Esophagus muscularis mucosa (tissue), 4 donors: ENCODE measurements around the gene TNS1. TPM values are rescaled to one million over a fixed set of nuclear protein-coding genes. Genes with fewer than 3 reads are reported as not detected.

Experiments used
- DNase-seq: peaks from one replicate; pipeline ENCODE4 v3.0.0-alpha.2; 2017; ENCODE audit errors: extremely low spot score
- H3K27ac ChIP-seq, 4 donors: fragments of 200-600 bp; sonication (generic); replicated peaks in 1 of 4; 1 replicate in 3 of 4; 2 replicates in 1 of 4; pipeline ENCODE4 v1.5.1; 2016 to 2019; ENCODE audit warnings: mild to moderate bottlenecking in 1 of 4
- H3K27me3 ChIP-seq, 4 donors: fragments of 200-600 bp; sonication (generic); one replicate each; pipeline versions ENCODE4 v1.5.1 to v1.6.0; 2016 to 2019
- H3K36me3 ChIP-seq, 4 donors: fragments of 200-600 bp; sonication (generic); one replicate each; pipeline ENCODE4 v1.5.1; 2016 to 2019
- H3K4me1 ChIP-seq, 4 donors: fragments of 200-600 bp; sonication (generic); one replicate each; pipeline ENCODE4 v1.5.1; 2016 to 2019
- H3K4me3 ChIP-seq, 4 donors: fragments of 200-600 bp; sonication (generic); 1 replicate in 2 of 4; 2 replicates in 2 of 4; pipeline ENCODE4 v1.5.1; 2016 to 2019; ENCODE audit warnings: mild to moderate bottlenecking in 4 of 4, moderate library complexity in 1 of 4
- H3K9me3 ChIP-seq, 4 donors: fragments of 200-600 bp; sonication (generic); 1 replicate in 3 of 4; 2 replicates in 1 of 4; pipeline ENCODE4 v1.5.1; 2016 to 2019
- EP300 ChIP-seq: sonication (generic); formaldehyde crosslinking; IDR thresholded peaks from one replicate; pipeline ENCODE4 v1.6.1; 2017; ENCODE audit warnings: antibody characterized with exemption
- POLR2A ChIP-seq: fragments of 450-650 bp; IDR thresholded peaks from one replicate; pipeline ENCODE4 v1.6.1; 2017; ENCODE audit warnings: antibody characterized with exemption, moderate library complexity, mild to moderate bottlenecking, low read depth
- POLR2AphosphoS5 ChIP-seq, 2 donors: sonication (generic); formaldehyde crosslinking; IDR thresholded peaks; one replicate each; pipeline ENCODE4 v1.6.1; 2017; ENCODE audit warnings: antibody characterized with exemption in 2 of 2
- WGBS: methylation state at CpG from one replicate; pipeline ENCODE4 v1.1.5; 2018; 5-methylcytosine and 5-hydroxymethylcytosine counted together
- intact Hi-C: fragments of 100-400 bp; cut with DNase I; formaldehyde crosslinking; loops from one replicate; pipeline ENCODE4 v1.15.1; 2023
- total RNA-seq, 4 donors: library from RNA; depleted of rRNA; stranded (reverse); fragments of >200 nt; gene quantifications; one replicate each; pipeline versions ENCODE4 v1.1.0 to v1.2.1, GENCODE V29; 2016
- TF ChIP-seq, protein P1 (sequence below), 3 experiments: fragments of 200-600 bp in 2 of 3; fragments of 450-650 bp in 1 of 3; sonication (generic) in 2 of 3; IDR thresholded peaks; one replicate each; pipeline ENCODE4 v1.5.1; 2017 to 2019; ENCODE audit warnings: antibody characterized with exemption in 3 of 3, mild to moderate bottlenecking in 2 of 3, moderate library complexity in 1 of 3

The TNS1 gene
- total RNA-seq, 4 donors from 2014 or later = 1,001 to 2,170 (median 1,411) TPM

DNA sequence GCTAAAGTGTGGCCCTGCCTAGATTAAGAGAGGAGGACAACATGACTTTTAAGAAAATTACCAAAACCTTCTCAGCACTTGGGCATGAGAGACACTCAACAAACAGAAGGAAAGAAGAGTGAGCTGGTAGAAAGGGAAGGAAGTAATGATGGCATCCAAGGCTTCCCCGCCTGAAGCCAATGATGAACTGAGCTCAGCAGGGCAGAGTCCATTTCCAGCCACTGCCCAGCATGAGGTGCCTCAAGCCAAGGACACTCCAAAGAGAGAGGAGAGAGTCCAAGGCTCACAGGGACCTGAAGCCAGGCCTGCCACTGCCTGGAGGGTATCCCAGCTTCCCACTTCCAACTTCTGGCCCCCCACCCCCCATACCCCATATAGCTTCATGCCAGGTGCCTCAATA, 9.5 kb upstream of the TNS1 start:
- Histone ChIP-seq H3K9me3 (no peaks in the 10 kb centered on the region), H3K4me3 (no peak overlapping the region), H3K27me3 (peaks cover 0 to 51% (median 16%) of the 10 kb centered on the region in 4 donors), H3K27ac (no peak overlapping the region), H3K36me3 (no peaks in the 10 kb centered on the region), H3K4me1 (peaks cover 27 to 51% (median 36%) of the 10 kb centered on the region in 4 donors)
- DNase-seq = no peak
- intact Hi-C loops = no loop called here
- WGBS = 82% methylated on average over 1 of the region's 1 CpG
- TF ChIP-seq POLR2A (no peak), POLR2AphosphoS5 (IDR thresholded peaks at IDR 0.05) (no peak), EP300 (no peak)

DNA sequence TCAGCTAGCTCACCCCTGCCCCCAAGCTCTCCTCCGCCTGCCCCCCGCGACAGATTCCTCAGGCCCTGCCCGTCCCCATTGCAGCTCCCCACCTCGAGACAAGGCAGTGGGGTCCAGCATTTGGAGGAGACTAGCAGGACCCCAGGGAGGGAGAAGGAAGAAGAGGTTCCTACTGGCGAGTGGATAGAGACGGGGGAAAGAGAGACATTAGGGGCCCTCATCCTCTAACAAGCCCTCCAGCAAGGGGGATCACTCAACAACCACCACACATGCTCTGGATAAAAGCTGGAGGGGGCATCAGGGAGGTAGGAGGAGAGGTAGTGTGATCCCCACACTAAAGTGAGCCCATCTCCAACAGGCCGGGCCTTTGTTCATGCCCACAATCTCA, 8.9 kb upstream of the TNS1 start:
- DNase-seq = no peak
- no peaks in the 10 kb centered on the region for H3K36me3 ChIP-seq
- WGBS = 62% methylated on average over 8 of the region's 8 CpGs
- no peak overlapping the region for H3K4me3 ChIP-seq
- TF ChIP-seq, protein P1, sequence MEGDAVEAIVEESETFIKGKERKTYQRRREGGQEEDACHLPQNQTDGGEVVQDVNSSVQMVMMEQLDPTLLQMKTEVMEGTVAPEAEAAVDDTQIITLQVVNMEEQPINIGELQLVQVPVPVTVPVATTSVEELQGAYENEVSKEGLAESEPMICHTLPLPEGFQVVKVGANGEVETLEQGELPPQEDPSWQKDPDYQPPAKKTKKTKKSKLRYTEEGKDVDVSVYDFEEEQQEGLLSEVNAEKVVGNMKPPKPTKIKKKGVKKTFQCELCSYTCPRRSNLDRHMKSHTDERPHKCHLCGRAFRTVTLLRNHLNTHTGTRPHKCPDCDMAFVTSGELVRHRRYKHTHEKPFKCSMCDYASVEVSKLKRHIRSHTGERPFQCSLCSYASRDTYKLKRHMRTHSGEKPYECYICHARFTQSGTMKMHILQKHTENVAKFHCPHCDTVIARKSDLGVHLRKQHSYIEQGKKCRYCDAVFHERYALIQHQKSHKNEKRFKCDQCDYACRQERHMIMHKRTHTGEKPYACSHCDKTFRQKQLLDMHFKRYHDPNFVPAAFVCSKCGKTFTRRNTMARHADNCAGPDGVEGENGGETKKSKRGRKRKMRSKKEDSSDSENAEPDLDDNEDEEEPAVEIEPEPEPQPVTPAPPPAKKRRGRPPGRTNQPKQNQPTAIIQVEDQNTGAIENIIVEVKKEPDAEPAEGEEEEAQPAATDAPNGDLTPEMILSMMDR (IDR thresholded peaks at IDR 0.05) = no peak
- TF ChIP-seq EP300 (no peak), POLR2A (no peak), POLR2AphosphoS5 (IDR thresholded peaks at IDR 0.05) (no peak)
- intact Hi-C loops = no loop called here
- peaks cover 0 to 57% (median 16%) of the 10 kb centered on the region in 4 donors for H3K27me3 ChIP-seq
- no peak overlapping the region for H3K27ac ChIP-seq
- no peaks in the 10 kb centered on the region for H3K9me3 ChIP-seq
- peaks cover 21 to 45% (median 30%) of the 10 kb centered on the region in 4 donors for H3K4me1 ChIP-seq

DNA sequence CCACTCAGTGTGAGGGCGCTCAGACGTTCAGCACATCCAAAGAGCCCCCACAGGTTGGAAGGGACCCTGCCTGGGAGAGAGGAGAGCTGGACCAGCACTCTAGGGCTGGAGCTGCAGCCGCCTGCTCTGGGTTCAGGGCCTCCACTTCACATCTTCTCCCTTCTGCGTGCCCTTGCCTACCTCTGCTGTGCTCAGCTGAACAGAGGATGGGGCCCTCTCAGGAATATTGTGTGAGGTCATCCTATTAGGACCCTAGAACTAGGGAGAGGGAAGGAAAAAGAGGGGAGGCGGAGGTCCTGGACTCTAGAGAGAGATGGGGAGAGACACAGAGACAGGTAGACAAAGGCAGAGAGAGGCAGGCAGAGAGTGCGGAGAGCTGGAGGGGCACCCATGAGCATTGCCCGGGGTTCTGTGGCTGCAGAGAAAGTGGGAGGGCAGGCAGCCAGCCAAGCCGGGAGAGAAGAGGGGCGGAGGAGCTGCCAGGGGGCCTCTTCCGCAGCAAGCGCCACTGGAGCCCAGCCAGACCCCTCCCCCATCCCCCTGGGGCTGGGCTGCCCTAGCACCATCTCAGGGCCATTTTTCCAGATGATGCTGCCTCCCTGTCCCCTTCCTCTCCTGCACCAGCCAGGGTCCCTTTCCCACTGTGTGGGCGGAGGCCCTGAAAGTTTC, 8.3 kb upstream of the TNS1 start:
- 65% methylated on average over 12 of the region's 12 CpGs for WGBS

DNA sequence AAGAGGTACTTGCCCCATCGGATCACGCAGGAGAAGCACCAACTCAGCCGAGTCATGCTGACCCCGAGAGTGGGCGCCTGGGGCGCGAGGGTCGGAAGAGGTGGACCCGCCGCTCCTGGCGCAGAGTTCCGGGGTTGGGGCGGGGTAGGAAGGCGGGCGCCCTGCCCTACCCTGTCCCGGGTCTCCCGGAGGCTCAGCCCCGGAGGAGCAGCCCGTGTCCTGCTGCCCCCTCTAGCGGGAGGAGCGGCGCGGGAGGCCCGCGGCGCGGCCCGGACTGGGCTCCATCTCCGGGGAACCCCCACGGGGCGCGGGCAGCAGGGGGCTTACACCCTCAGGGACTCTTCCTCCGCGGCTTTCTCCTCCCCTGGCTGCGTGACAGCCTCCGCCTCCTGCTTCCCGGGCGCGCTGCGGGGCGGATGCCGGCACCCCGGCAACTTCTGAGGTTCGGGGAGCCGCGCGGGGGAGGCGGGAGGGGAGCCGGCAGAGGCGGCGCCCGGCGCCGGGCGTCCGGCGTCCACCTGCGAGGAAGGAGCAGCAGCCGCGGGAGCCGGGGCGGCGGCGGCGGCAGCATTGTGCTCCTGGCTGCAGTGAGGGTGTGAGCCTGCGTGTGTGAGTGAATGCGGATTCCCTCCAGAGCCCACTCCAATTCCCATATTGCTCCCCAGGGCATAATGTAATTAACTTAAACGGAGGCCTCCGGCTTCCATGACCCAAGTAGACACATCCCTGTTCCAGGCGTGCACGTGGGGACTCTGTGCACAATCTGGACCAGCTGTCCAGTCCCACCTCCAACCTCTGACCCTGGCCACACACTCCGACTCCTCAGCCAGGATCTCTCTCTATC, 7.6 kb upstream of the TNS1 start:
- DNase-seq = no peak
- peak overlapping the region in 2 of 4 donors; percentile 18 to 21 for H3K27ac ChIP-seq
- intact Hi-C loops = no loop called here

More for the DNA sequence above, 8.3 kb upstream of the TNS1 start:
- TF ChIP-seq, protein P1 (IDR thresholded peaks at IDR 0.05) = no peak
- no peak for TF ChIP-seq POLR2AphosphoS5 (IDR thresholded peaks at IDR 0.05)
- DNase-seq = no peak
- H3K27me3 ChIP-seq = peaks cover 0 to 60% (median 16%) of the 10 kb centered on the region in 4 donors
- no peaks in the 10 kb centered on the region for H3K36me3 ChIP-seq
- intact Hi-C loops = no loop called here
- H3K9me3 ChIP-seq = no peaks in the 10 kb centered on the region
- peaks cover 16 to 40% (median 26%) of the 10 kb centered on the region in 4 donors for H3K4me1 ChIP-seq
- H3K27ac ChIP-seq = no peak overlapping the region
- H3K4me3 ChIP-seq = peak overlapping the region in 3 of 4 donors; percentile 56 to 65 (median 63)

More for the DNA sequence above, 7.6 kb upstream of the TNS1 start:
- TF ChIP-seq, protein P1 (IDR thresholded peaks at IDR 0.05) = peak; percentile 55 to 72 (median 56)
- TF ChIP-seq EP300 (no peak), POLR2A (no peak), POLR2AphosphoS5 (IDR thresholded peaks at IDR 0.05) (no peak)
- H3K27me3 ChIP-seq = peaks cover 0 to 60% (median 16%) of the 10 kb centered on the region in 4 donors
- WGBS = 12% methylated on average over 18 of the region's 72 CpGs
- peak overlapping the region; percentile 52 to 65 (median 60) for H3K4me3 ChIP-seq
- H3K4me1 ChIP-seq = peaks cover 10 to 32% (median 23%) of the 10 kb centered on the region in 4 donors
- no peaks in the 10 kb centered on the region for H3K9me3 ChIP-seq
- no peaks in the 10 kb centered on the region for H3K36me3 ChIP-seq
